MM.1S (cell line): Measurements from ENCODE around the gene CYTIP.

Source experiments
- EZH2phosphoT487 ChIP-seq: fragments of 300-600 bp; sonication (generic); IDR thresholded peaks from 2 replicates; pipeline ENCODE4 v1.6.1; 2018; ENCODE audit warnings: antibody characterized with exemption, low read length
- TF ChIP-seq, protein P1 (sequence below): fragments of 300-600 bp; sonication (generic); IDR thresholded peaks from 2 replicates; pipeline ENCODE4 v1.5.1; 2016; ENCODE audit warnings: antibody characterized with exemption, low read length, mixed read lengths

DNA sequence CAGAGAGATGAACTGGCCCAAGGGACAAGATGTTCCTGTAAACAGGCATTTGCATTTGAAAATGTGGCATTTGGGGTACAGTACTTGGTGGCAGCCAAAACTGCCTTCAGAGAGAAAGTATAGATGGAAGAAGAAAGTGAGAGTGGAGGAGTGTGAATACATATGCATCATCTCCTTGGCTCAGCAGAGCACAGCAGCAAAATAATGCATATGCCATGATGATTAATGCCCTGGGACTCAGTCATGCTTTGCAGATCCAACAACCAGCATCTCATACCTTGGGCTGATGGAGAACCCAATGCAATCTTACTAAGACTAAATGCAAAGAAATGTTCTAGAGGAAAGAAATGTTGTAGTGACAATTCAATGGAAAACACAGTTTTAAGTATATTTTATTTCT is 29.7 kb upstream of the CYTIP start:
- TF ChIP-seq, protein P1, sequence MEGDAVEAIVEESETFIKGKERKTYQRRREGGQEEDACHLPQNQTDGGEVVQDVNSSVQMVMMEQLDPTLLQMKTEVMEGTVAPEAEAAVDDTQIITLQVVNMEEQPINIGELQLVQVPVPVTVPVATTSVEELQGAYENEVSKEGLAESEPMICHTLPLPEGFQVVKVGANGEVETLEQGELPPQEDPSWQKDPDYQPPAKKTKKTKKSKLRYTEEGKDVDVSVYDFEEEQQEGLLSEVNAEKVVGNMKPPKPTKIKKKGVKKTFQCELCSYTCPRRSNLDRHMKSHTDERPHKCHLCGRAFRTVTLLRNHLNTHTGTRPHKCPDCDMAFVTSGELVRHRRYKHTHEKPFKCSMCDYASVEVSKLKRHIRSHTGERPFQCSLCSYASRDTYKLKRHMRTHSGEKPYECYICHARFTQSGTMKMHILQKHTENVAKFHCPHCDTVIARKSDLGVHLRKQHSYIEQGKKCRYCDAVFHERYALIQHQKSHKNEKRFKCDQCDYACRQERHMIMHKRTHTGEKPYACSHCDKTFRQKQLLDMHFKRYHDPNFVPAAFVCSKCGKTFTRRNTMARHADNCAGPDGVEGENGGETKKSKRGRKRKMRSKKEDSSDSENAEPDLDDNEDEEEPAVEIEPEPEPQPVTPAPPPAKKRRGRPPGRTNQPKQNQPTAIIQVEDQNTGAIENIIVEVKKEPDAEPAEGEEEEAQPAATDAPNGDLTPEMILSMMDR, result no peak
- TF ChIP-seq EZH2phosphoT487, result no peak
